WERI-Rb-1 (cell line): ENCODE measurements around the gene CD247.
A peak's percentile ranks its signal among the peaks of the same experiment; 100 is the strongest.

ENCODE experiments used
- DNase-seq: peaks from one replicate; pipeline ENCODE4 v3.0.0-alpha.2; 2020
- H3K27ac ChIP-seq: fragments of 250-450 bp; sonication (Bioruptor Pico); 2 replicates; pipeline ENCODE4 v1.5.1; 2020; ENCODE audit warnings: mild to moderate bottlenecking, moderate library complexity
- H3K27me3 ChIP-seq: fragments of 250-450 bp; sonication (Bioruptor Pico); 2 replicates; pipeline ENCODE4 v1.5.1; 2021; ENCODE audit warnings: mild to moderate bottlenecking, low read depth, moderate library complexity; ENCODE audit not compliant: insufficient read depth, severe bottlenecking
- H3K36me3 ChIP-seq: fragments of 250-450 bp; sonication (Bioruptor Pico); 2 replicates; pipeline ENCODE4 v1.5.1; 2020; ENCODE audit warnings: mild to moderate bottlenecking, moderate library complexity
- H3K4me3 ChIP-seq: 2 replicates; pipeline ENCODE4 v1.5.1; 2011; ENCODE audit warnings: low read depth, mild to moderate bottlenecking, control low read depth, low read length
- H3K9me3 ChIP-seq: fragments of 250-450 bp; sonication (Bioruptor Pico); 2 replicates; pipeline ENCODE4 v1.5.1; 2021; ENCODE audit warnings: mild to moderate bottlenecking, moderate library complexity; ENCODE audit not compliant: severe bottlenecking
- TF ChIP-seq, protein P1 (sequence below): IDR thresholded peaks from 2 replicates; pipeline ENCODE4 v1.5.1; 2011; ENCODE audit warnings: low read depth, mild to moderate bottlenecking, control low read depth, inconsistent platforms, low read length

Gene CD247

GRCh38 chr1:167469280-167469965 lies 48.9 kb downstream of the CD247 start:
- Histone ChIP-seq H3K27ac (no peak overlapping the region), H3K27me3 (no peaks in the 10 kb centered on the region), H3K4me3 (no peak overlapping the region), H3K9me3 (no peaks in the 10 kb centered on the region), H3K36me3 (no peaks in the 10 kb centered on the region)
- no peak for DNase-seq
- TF ChIP-seq, protein P1, sequence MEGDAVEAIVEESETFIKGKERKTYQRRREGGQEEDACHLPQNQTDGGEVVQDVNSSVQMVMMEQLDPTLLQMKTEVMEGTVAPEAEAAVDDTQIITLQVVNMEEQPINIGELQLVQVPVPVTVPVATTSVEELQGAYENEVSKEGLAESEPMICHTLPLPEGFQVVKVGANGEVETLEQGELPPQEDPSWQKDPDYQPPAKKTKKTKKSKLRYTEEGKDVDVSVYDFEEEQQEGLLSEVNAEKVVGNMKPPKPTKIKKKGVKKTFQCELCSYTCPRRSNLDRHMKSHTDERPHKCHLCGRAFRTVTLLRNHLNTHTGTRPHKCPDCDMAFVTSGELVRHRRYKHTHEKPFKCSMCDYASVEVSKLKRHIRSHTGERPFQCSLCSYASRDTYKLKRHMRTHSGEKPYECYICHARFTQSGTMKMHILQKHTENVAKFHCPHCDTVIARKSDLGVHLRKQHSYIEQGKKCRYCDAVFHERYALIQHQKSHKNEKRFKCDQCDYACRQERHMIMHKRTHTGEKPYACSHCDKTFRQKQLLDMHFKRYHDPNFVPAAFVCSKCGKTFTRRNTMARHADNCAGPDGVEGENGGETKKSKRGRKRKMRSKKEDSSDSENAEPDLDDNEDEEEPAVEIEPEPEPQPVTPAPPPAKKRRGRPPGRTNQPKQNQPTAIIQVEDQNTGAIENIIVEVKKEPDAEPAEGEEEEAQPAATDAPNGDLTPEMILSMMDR = no peak

GRCh38 chr1:167467752-167468151 lies 50.6 kb downstream of the CD247 start:
- Histone ChIP-seq H3K4me3 (no peak overlapping the region; the same call in 1 of the 2 replicates), H3K36me3 (no peaks in the 10 kb centered on the region), H3K27me3 (no peaks in the 10 kb centered on the region), H3K9me3 (no peaks in the 10 kb centered on the region), H3K27ac (no peak overlapping the region)
- TF ChIP-seq, protein P1 = no peak
- no peak for DNase-seq

GRCh38 chr1:167467126-167467710 lies 51.1 kb downstream of the CD247 start:
- TF ChIP-seq, protein P1 = no peak
- no peaks in the 10 kb centered on the region for H3K9me3 ChIP-seq
- H3K27me3 ChIP-seq = no peaks in the 10 kb centered on the region
- no peak overlapping the region; the same call in 1 of the 2 replicates for H3K27ac ChIP-seq
- H3K4me3 ChIP-seq = peak overlapping the region; percentile 22
- no peaks in the 10 kb centered on the region for H3K36me3 ChIP-seq
- peak; percentile 16 for DNase-seq

GRCh38 chr1:167465743-167466142 lies 52.6 kb downstream of the CD247 start:
- H3K4me3 ChIP-seq = no peak overlapping the region
- no peaks in the 10 kb centered on the region for H3K36me3 ChIP-seq
- TF ChIP-seq, protein P1 = no peak

GRCh38 chr1:167465018-167465417 lies 53.3 kb downstream of the CD247 start:
- no peak overlapping the region for H3K4me3 ChIP-seq
- TF ChIP-seq, protein P1 = no peak
- H3K9me3 ChIP-seq = no peaks in the 10 kb centered on the region
- no peaks in the 10 kb centered on the region for H3K36me3 ChIP-seq
- no peak overlapping the region for H3K27ac ChIP-seq
- DNase-seq = no peak
- no peaks in the 10 kb centered on the region for H3K27me3 ChIP-seq

More at GRCh38 chr1:167465743-167466142, 52.6 kb downstream of the CD247 start:
- Histone ChIP-seq H3K27ac (no peak overlapping the region), H3K27me3 (no peaks in the 10 kb centered on the region), H3K9me3 (no peaks in the 10 kb centered on the region)
- DNase-seq = no peak
